Tibial artery (tissue), 4 donors: Measurements from ENCODE around the gene NUDT8.
"Not testable (repeated sequence)": the region's sequence is repeated elsewhere in the genome, so short reads cannot be mapped to it uniquely, and the experiment has no call there.

Experiments used
- DNase-seq, 2 donors: peaks; one replicate each; pipeline ENCODE4 v3.0.0-alpha.2; 2019
- H3K27ac ChIP-seq, 2 donors: fragments of 200-600 bp; sonication (generic) in 1 of 2; 1 replicate in 1 of 2; 2 replicates in 1 of 2; pipeline ENCODE4 v1.5.1; 2018 to 2019; ENCODE audit warnings: mild to moderate bottlenecking in 1 of 2
- H3K27me3 ChIP-seq, 2 donors: fragments of 200-600 bp; sonication (generic) in 1 of 2; one replicate each; pipeline versions ENCODE4 v1.5.1 to v1.6.0; 2016 to 2019
- H3K36me3 ChIP-seq, 3 donors: fragments of 200-600 bp; sonication (generic) in 2 of 3; one replicate each; pipeline ENCODE4 v1.5.1; 2016 to 2019; ENCODE audit warnings: mild to moderate bottlenecking in 2 of 3
- H3K4me1 ChIP-seq, 4 donors: fragments of 200-600 bp; sonication (generic) in 2 of 4; 1 replicate in 3 of 4; 2 replicates in 1 of 4; pipeline ENCODE4 v1.5.1; 2016 to 2019
- H3K4me3 ChIP-seq, 2 donors: fragments of 200-600 bp; sonication (generic) in 1 of 2; 1 replicate in 1 of 2; 2 replicates in 1 of 2; pipeline ENCODE4 v1.5.1; 2018 to 2019; ENCODE audit warnings: mild to moderate bottlenecking in 2 of 2
- H3K9me3 ChIP-seq, 3 donors: fragments of 200-600 bp; sonication (generic) in 1 of 3; one replicate each; pipeline ENCODE4 v1.5.1; 2016 to 2019
- intact Hi-C: fragments of 100-400 bp; cut with DNase I; formaldehyde crosslinking; loops from one replicate; pipeline ENCODE4 v1.15.0; 2023; ENCODE audit warnings: low total_unique reads
- TF ChIP-seq, protein P1 (sequence below), 2 experiments: fragments of 200-600 bp in 1 of 2; fragments of 450-650 bp in 1 of 2; IDR thresholded peaks; one replicate each; pipeline ENCODE4 v1.5.1; 2017 to 2019; ENCODE audit warnings: antibody characterized with exemption in 2 of 2, mild to moderate bottlenecking in 1 of 2, moderate library complexity in 1 of 2

The NUDT8 gene

GRCh38 chr11:67619683-67620618, 9.8 kb downstream of the NUDT8 start:
- DNase-seq, H3K4me3 ChIP-seq, intact Hi-C loops, H3K36me3 ChIP-seq, H3K27ac ChIP-seq, H3K9me3 ChIP-seq, H3K4me1 ChIP-seq: not testable (repeated sequence)
- peaks cover 0 to 15% of the 10 kb centered on the region in 2 donors for H3K27me3 ChIP-seq

- peaks cover 0 to 23% of the 10 kb centered on the region in 2 donors for H3K27me3 ChIP-seq
- H3K36me3 ChIP-seq, H3K4me3 ChIP-seq, DNase-seq, H3K9me3 ChIP-seq, H3K27ac ChIP-seq, intact Hi-C loops: not testable (repeated sequence)
- peaks cover 0 to 13% (median 5%) of the 10 kb centered on the region in 4 donors for H3K4me1 ChIP-seq
These were observed 10.7 kb downstream of the NUDT8 start for GRCh38 chr11:67618901-67619659.

- Histone ChIP-seq H3K4me3 (no peak overlapping the region), H3K9me3 (no peaks in the 10 kb centered on the region), H3K27ac (no peak overlapping the region), H3K36me3 (peaks cover 0 to 19% (median 6%) of the 10 kb centered on the region in 3 donors), H3K4me1 (peaks cover 0 to 20% (median 11%) of the 10 kb centered on the region in 4 donors), H3K27me3 (peaks cover 0 to 23% of the 10 kb centered on the region in 2 donors)
- intact Hi-C loops, result no loop called here
- TF ChIP-seq, protein P1, sequence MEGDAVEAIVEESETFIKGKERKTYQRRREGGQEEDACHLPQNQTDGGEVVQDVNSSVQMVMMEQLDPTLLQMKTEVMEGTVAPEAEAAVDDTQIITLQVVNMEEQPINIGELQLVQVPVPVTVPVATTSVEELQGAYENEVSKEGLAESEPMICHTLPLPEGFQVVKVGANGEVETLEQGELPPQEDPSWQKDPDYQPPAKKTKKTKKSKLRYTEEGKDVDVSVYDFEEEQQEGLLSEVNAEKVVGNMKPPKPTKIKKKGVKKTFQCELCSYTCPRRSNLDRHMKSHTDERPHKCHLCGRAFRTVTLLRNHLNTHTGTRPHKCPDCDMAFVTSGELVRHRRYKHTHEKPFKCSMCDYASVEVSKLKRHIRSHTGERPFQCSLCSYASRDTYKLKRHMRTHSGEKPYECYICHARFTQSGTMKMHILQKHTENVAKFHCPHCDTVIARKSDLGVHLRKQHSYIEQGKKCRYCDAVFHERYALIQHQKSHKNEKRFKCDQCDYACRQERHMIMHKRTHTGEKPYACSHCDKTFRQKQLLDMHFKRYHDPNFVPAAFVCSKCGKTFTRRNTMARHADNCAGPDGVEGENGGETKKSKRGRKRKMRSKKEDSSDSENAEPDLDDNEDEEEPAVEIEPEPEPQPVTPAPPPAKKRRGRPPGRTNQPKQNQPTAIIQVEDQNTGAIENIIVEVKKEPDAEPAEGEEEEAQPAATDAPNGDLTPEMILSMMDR (IDR thresholded peaks at IDR 0.05), result no peak
- DNase-seq, result no peak
These were observed 12.3 kb downstream of the NUDT8 start for GRCh38 chr11:67617243-67617953.

DNA sequence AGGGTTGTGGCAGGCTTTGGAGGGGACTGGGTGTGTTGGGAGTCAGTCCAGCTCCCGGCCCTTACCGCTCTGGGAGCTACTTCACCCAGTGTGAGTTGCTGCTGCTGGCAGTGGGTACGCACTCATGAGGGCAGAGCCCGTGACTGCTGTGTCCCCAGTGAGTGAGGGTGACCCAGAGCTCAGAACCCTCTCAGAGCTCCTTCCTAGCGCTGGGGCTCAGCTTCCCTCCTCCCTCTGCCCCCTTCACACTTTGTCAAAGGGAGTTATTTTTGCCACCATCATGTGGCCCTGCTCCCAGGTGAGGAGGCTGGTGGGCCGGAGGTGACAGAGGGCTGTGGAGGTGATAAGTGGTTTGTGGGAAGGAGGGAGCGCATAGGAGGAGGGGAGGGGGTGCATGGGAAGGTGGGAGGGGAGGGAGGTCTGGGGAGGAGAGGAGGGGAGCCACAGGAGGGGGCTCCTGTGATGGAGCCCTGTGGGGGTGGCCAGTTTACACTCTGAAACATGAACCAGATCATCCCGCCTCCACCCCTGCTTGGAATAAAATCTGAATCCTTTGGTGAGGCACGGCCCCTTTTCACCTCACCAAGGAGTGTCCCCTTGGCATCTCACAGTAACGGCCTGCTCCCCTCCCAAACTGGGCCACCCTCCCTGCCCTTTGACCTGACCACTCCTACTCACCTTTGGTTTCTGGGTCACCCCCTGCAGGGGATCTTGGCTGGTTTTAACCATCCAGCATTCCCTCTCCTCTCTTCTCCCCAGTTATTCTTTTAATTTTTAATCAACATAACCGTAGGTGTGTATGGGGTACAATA, 13.1 kb downstream of the NUDT8 start:
- H3K36me3 ChIP-seq, result peaks cover 6 to 26% (median 13%) of the 10 kb centered on the region in 3 donors
- H3K9me3 ChIP-seq, result no peaks in the 10 kb centered on the region
- peaks cover 0 to 23% of the 10 kb centered on the region in 2 donors for H3K27me3 ChIP-seq
- intact Hi-C loops, result no loop called here
- DNase-seq, result no peak
- H3K4me3 ChIP-seq, result no peak overlapping the region
- TF ChIP-seq, protein P1 (IDR thresholded peaks at IDR 0.05), result no peak
- no peak overlapping the region for H3K27ac ChIP-seq
- H3K4me1 ChIP-seq, result peaks cover 0 to 20% (median 11%) of the 10 kb centered on the region in 4 donors

DNA sequence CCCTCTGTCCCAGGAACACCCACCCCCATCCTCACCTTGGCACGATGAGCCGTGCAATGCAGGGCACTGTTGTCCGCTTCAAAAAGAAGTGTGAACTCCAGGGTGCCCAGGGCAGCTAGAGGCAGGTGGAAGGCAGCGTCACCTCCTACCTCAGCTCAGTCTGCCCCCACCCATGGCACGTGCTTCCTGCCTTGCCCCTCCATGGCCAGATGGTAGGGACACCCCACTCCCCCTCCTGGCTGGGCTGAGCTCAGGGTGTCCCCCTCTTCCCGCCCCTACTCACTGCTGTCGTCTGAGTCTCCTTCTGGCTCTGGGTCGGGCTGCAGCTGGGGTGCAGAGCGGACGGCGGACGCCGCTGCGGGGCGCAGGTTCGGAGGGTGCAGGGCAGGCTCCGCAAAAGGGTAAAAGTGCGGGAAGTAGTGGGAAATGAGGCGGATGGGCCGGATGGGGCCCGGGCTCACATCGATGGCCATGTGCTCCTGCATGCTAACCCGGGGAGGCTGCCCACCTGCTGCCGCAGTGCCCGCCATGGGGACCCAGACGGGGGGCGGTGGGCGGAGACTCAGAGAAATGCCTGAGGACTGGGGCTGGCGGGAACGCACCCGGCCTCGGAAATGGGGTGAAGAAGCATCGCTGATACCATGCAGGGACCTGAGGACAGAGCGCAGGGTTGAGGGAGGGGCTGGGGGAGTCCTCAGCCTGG, 13.9 kb downstream of the NUDT8 start:
- intact Hi-C loops, result no loop called here
- peaks cover 0 to 23% of the 10 kb centered on the region in 2 donors for H3K27me3 ChIP-seq

More for the DNA sequence above, 13.9 kb downstream of the NUDT8 start:
- H3K4me1 ChIP-seq, result peaks cover 0 to 20% (median 11%) of the 10 kb centered on the region in 4 donors
- TF ChIP-seq, protein P1 (IDR thresholded peaks at IDR 0.05), result no peak
- H3K4me3 ChIP-seq, result no peak overlapping the region
- H3K36me3 ChIP-seq, result peaks cover 8 to 34% (median 21%) of the 10 kb centered on the region in 3 donors
- H3K27ac ChIP-seq, result no peak overlapping the region
- no peaks in the 10 kb centered on the region for H3K9me3 ChIP-seq
- no peak for DNase-seq
